ENCODE measurements around the gene GYG1. TPM values are rescaled to one million over a fixed set of nuclear protein-coding genes. Genes with fewer than 3 reads are reported as not detected.

Gene GYG1
- total RNA-seq, 1 experiment from 2014 or later, result 28.0 TPM

- no peaks in the 10 kb centered on the region for H3K4me1 ChIP-seq
These were observed 26.5 kb upstream of the GYG1 start for GRCh38 chr3:148964809-148965208.

GRCh38 chr3:148968321-148968720 lies 23.0 kb upstream of the GYG1 start:
- Histone ChIP-seq H3K9me3 (no peaks in the 10 kb centered on the region), H3K36me3 (ENCODE audit: control insufficient read depth, insufficient read depth, low read length) (no peaks in the 10 kb centered on the region), H3K4me3 (ENCODE audit: low read depth, low read length) (no peak overlapping the region), H3K27me3 (replicated peaks; ENCODE audit: control insufficient read depth, insufficient read depth, low read length) (no peaks in the 10 kb centered on the region; the same call in 1 of the 2 replicates), H3K4me1 (no peaks in the 10 kb centered on the region)
- POLR2A ChIA-PET, result no interaction called here
- BruUV-seq (replicated peaks), result no TSS peak
- Mint-ChIP-seq H3K27me3 (ENCODE audit: insufficient read depth, unreplicated experiment) (peaks cover 3% of the 10 kb centered on the region), H3K27ac (ENCODE audit: unreplicated experiment) (no peak overlapping the region), H3K9me3 (ENCODE audit: unreplicated experiment) (no peaks in the 10 kb centered on the region), H3K4me3 (ENCODE audit: unreplicated experiment) (no peak overlapping the region), H3K36me3 (ENCODE audit: insufficient read depth, unreplicated experiment) (no peaks in the 10 kb centered on the region), H3K4me1 (ENCODE audit: low read depth, unreplicated experiment) (no peaks in the 10 kb centered on the region)
- TF ChIP-seq, protein P1, sequence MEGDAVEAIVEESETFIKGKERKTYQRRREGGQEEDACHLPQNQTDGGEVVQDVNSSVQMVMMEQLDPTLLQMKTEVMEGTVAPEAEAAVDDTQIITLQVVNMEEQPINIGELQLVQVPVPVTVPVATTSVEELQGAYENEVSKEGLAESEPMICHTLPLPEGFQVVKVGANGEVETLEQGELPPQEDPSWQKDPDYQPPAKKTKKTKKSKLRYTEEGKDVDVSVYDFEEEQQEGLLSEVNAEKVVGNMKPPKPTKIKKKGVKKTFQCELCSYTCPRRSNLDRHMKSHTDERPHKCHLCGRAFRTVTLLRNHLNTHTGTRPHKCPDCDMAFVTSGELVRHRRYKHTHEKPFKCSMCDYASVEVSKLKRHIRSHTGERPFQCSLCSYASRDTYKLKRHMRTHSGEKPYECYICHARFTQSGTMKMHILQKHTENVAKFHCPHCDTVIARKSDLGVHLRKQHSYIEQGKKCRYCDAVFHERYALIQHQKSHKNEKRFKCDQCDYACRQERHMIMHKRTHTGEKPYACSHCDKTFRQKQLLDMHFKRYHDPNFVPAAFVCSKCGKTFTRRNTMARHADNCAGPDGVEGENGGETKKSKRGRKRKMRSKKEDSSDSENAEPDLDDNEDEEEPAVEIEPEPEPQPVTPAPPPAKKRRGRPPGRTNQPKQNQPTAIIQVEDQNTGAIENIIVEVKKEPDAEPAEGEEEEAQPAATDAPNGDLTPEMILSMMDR (IDR thresholded peaks at IDR 0.05; ENCODE audit: insufficient read depth in 1 of 2, low read depth in 1 of 2, low read length in 1 of 2, severe bottlenecking in 1 of 2, unreplicated experiment in 1 of 2), result no peak
- intact Hi-C loops (cut with micrococcal nuclease; ENCODE audit: unreplicated experiment), result no loop called here
- CTCF ChIA-PET, result no interaction called here
- no peak for DNase-seq

More at GRCh38 chr3:148964809-148965208, 26.5 kb upstream of the GYG1 start:
- H3K27ac Mint-ChIP-seq (ENCODE audit: unreplicated experiment), result no peak overlapping the region
- Histone ChIP-seq H3K27me3 (replicated peaks; ENCODE audit: control insufficient read depth, insufficient read depth, low read length) (no peaks in the 10 kb centered on the region; the same call in 1 of the 2 replicates), H3K36me3 (ENCODE audit: control insufficient read depth, insufficient read depth, low read length) (no peaks in the 10 kb centered on the region), H3K9me3 (no peaks in the 10 kb centered on the region), H3K4me3 (ENCODE audit: low read depth, low read length) (no peak overlapping the region)
- H3K36me3 Mint-ChIP-seq (ENCODE audit: insufficient read depth, unreplicated experiment), result no peaks in the 10 kb centered on the region
- intact Hi-C loops (cut with micrococcal nuclease; ENCODE audit: unreplicated experiment), result no loop called here
- no peaks in the 10 kb centered on the region for H3K9me3 Mint-ChIP-seq (ENCODE audit: unreplicated experiment)
- ChIA-PET CTCF (no interaction called here), POLR2A (no interaction called here)
- H3K4me3 Mint-ChIP-seq (ENCODE audit: unreplicated experiment), result no peak overlapping the region
- BruUV-seq (replicated peaks), result no TSS peak
- H3K4me1 Mint-ChIP-seq (ENCODE audit: low read depth, unreplicated experiment), result no peaks in the 10 kb centered on the region
- peaks cover 4% of the 10 kb centered on the region for H3K27me3 Mint-ChIP-seq (ENCODE audit: insufficient read depth, unreplicated experiment)
- no peak for DNase-seq
- TF ChIP-seq, protein P1 (IDR thresholded peaks at IDR 0.05; ENCODE audit: insufficient read depth in 1 of 2, low read depth in 1 of 2, low read length in 1 of 2, severe bottlenecking in 1 of 2, unreplicated experiment in 1 of 2), result no peak

DNA sequence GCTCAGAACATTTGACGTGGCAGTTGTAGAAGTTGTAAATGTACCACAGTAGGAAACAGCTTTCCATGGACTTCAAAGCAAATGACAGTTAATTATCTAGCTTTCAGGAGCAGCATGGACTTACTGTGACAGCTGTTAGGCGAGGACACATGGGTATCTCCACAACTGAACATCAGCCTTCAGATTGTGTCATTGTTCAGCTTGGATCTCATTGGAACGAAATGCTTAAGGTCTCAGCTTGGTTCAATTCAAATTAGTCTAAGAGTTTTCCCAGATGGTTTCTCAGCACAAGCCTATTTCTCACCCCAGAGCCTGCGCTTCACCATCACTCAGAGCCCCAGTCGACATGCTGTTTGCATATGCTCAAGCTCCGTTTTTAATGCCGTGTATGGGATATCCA lies 21.1 kb upstream of the GYG1 start:
- Mint-ChIP-seq H3K4me3 (ENCODE audit: unreplicated experiment) (no peak overlapping the region), H3K36me3 (ENCODE audit: insufficient read depth, unreplicated experiment) (no peaks in the 10 kb centered on the region), H3K27ac (ENCODE audit: unreplicated experiment) (no peak overlapping the region), H3K4me1 (ENCODE audit: low read depth, unreplicated experiment) (no peaks in the 10 kb centered on the region), H3K9me3 (ENCODE audit: unreplicated experiment) (no peaks in the 10 kb centered on the region), H3K27me3 (ENCODE audit: insufficient read depth, unreplicated experiment) (peaks cover 3% of the 10 kb centered on the region)
- H3K36me3 ChIP-seq (ENCODE audit: control insufficient read depth, insufficient read depth, low read length), result no peaks in the 10 kb centered on the region
- no peak for DNase-seq
- H3K27me3 ChIP-seq (replicated peaks; ENCODE audit: control insufficient read depth, insufficient read depth, low read length), result no peaks in the 10 kb centered on the region; the same call in 1 of the 2 replicates
- H3K9me3 ChIP-seq, result no peaks in the 10 kb centered on the region
- TF ChIP-seq, protein P1 (IDR thresholded peaks at IDR 0.05; ENCODE audit: insufficient read depth in 1 of 2, low read depth in 1 of 2, low read length in 1 of 2, severe bottlenecking in 1 of 2, unreplicated experiment in 1 of 2), result no peak
- POLR2A ChIA-PET, result no interaction called here
- intact Hi-C loops (cut with micrococcal nuclease; ENCODE audit: unreplicated experiment), result no loop called here
- no peak overlapping the region for H3K4me3 ChIP-seq (ENCODE audit: low read depth, low read length)
- no TSS peak for BruUV-seq (replicated peaks)
- CTCF ChIA-PET, result no interaction called here
- no peaks in the 10 kb centered on the region for H3K4me1 ChIP-seq

All from Caco-2 (cell line).